GM12878 (cell line): Measurements from ENCODE around the gene PODXL2.

ENCODE experiments used
- ETV6 ChIP-seq, 2 experiments: fragments of 450-650 bp in 1 of 2; IDR thresholded peaks in 1 of 2; conservative IDR thresholded peaks in 1 of 2; 2 replicates each; pipeline ENCODE4 v1.6.1; 2014; ENCODE audit warnings: antibody characterized with exemption in 1 of 2, borderline replicate concordance in 1 of 2, low read depth in 1 of 2, mild to moderate bottlenecking in 1 of 2, moderate library complexity in 1 of 2
- GABPA ChIP-seq: IDR thresholded peaks from 2 replicates; pipeline ENCODE4 v1.6.1; 2014; ENCODE audit warnings: antibody characterized with exemption, low read depth, mild to moderate bottlenecking, inconsistent platforms
- JUND ChIP-seq: IDR thresholded peaks from 2 replicates; pipeline ENCODE4 v1.6.1; 2012; ENCODE audit warnings: low read depth, mild to moderate bottlenecking, low read length, improper control_type of control experiment, moderate library complexity
- SIX5 ChIP-seq: IDR thresholded peaks from 2 replicates; pipeline ENCODE4 v1.6.1; 2011; ENCODE audit warnings: mild to moderate bottlenecking, low read depth, low read length, moderate library complexity; ENCODE audit not compliant: severe bottlenecking
- TF ChIP-seq, protein P1 (sequence below), 3 experiments: IDR thresholded peaks in 2 of 3; conservative IDR thresholded peaks in 1 of 3; 2 replicates each; pipeline ENCODE4 v1.5.1; 2011; ENCODE audit warnings: low read depth in 3 of 3, low read length in 3 of 3, mild to moderate bottlenecking in 3 of 3, control low read depth in 2 of 3, moderate library complexity in 2 of 3, inconsistent platforms in 1 of 3, mixed read lengths in 1 of 3; ENCODE audit not compliant: control insufficient read depth in 2 of 3, insufficient read depth in 1 of 3; ENCODE audit errors: extremely low read depth in 1 of 3
- TF ChIP-seq, protein P2 (sequence below): IDR thresholded peaks from 2 replicates; pipeline ENCODE4 v1.6.1; 2011; ENCODE audit warnings: borderline replicate concordance, low read depth, mild to moderate bottlenecking, moderate library complexity, mixed read lengths, low read length; ENCODE audit not compliant: insufficient read depth; ENCODE audit errors: extremely low read length

DNA sequence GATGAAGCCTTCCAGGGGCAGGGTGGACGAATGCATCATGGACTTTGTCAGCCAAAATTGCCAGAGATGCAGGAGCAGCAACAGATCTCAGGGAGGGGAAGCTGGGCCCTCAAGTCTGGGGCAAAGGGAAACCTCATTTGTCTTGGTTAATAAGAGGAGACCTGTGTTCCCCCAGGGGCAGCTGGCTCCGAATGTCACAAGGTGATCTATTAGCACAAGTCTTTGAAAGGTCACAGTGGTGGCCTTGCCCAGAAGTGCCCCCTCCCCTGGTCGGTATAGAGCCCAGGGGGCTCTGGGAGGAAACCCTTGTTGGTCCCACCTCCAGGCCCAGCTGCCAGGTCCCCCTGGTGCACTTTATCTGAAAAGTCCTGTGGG lies 89.9 kb downstream of the PODXL2 start:
- TF ChIP-seq JUND: no peak
- no peak for TF ChIP-seq ETV6 (conservative IDR thresholded peaks at IDR 0.05 in 1 of 2, IDR thresholded peaks at IDR 0.05 in 1 of 2; ENCODE audit: borderline replicate concordance in 1 of 2, low read depth in 1 of 2)
- TF ChIP-seq, protein P1, sequence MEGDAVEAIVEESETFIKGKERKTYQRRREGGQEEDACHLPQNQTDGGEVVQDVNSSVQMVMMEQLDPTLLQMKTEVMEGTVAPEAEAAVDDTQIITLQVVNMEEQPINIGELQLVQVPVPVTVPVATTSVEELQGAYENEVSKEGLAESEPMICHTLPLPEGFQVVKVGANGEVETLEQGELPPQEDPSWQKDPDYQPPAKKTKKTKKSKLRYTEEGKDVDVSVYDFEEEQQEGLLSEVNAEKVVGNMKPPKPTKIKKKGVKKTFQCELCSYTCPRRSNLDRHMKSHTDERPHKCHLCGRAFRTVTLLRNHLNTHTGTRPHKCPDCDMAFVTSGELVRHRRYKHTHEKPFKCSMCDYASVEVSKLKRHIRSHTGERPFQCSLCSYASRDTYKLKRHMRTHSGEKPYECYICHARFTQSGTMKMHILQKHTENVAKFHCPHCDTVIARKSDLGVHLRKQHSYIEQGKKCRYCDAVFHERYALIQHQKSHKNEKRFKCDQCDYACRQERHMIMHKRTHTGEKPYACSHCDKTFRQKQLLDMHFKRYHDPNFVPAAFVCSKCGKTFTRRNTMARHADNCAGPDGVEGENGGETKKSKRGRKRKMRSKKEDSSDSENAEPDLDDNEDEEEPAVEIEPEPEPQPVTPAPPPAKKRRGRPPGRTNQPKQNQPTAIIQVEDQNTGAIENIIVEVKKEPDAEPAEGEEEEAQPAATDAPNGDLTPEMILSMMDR (IDR thresholded peaks at IDR 0.05 in 2 of 3, conservative IDR thresholded peaks at IDR 0.05 in 1 of 3; ENCODE audit: control insufficient read depth in 2 of 3, extremely low read depth in 1 of 3, insufficient read depth in 1 of 3, low read depth in 3 of 3, low read length in 3 of 3): no peak
- TF ChIP-seq, protein P2, sequence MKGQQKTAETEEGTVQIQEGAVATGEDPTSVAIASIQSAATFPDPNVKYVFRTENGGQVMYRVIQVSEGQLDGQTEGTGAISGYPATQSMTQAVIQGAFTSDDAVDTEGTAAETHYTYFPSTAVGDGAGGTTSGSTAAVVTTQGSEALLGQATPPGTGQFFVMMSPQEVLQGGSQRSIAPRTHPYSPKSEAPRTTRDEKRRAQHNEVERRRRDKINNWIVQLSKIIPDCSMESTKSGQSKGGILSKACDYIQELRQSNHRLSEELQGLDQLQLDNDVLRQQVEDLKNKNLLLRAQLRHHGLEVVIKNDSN: no peak
- no peak for TF ChIP-seq GABPA
- TF ChIP-seq SIX5: no peak
